Immature natural killer cell (primary cell): Measurements from ENCODE around the gene AREL1. TPM values are rescaled to one million over a fixed set of nuclear protein-coding genes. Genes with fewer than 3 reads are reported as not detected.

Experiments used
- DNase-seq, 3 donors: peaks; one replicate each; pipeline ENCODE4 v3.0.0; 2022; ENCODE audit warnings: mixed read lengths in 1 of 3
- H3K27ac Mint-ChIP-seq, 6 donors: one replicate each; pipeline ENCODE4 v1.8.0; 2020; ENCODE audit warnings: mixed read lengths in 6 of 6, mild to moderate bottlenecking in 5 of 6, inconsistent platforms in 4 of 6, moderate library complexity in 3 of 6
- H3K27me3 Mint-ChIP-seq, 3 donors: one replicate each; pipeline ENCODE4 v1.8.0; 2020 to 2021; ENCODE audit warnings: low read depth in 3 of 3, mild to moderate bottlenecking in 3 of 3, mixed read lengths in 3 of 3, moderate library complexity in 3 of 3, inconsistent platforms in 1 of 3
- H3K36me3 Mint-ChIP-seq, 3 donors: one replicate each; pipeline ENCODE4 v1.8.0; 2020; ENCODE audit warnings: mixed read lengths in 3 of 3, inconsistent platforms in 2 of 3, mild to moderate bottlenecking in 2 of 3
- H3K4me1 Mint-ChIP-seq, 2 donors: one replicate each; pipeline ENCODE4 v1.8.0; 2020; ENCODE audit warnings: inconsistent platforms in 2 of 2, mild to moderate bottlenecking in 2 of 2, mixed read lengths in 2 of 2, moderate library complexity in 1 of 2
- H3K4me3 Mint-ChIP-seq, 5 donors: one replicate each; pipeline ENCODE4 v1.8.0; 2020; ENCODE audit warnings: mild to moderate bottlenecking in 5 of 5, mixed read lengths in 5 of 5, inconsistent platforms in 3 of 5, moderate library complexity in 3 of 5
- H3K9me3 Mint-ChIP-seq, 6 donors: one replicate each; pipeline ENCODE4 v1.8.0; 2020; ENCODE audit warnings: mild to moderate bottlenecking in 6 of 6, mixed read lengths in 6 of 6, inconsistent platforms in 4 of 6, moderate library complexity in 3 of 6
- polyA plus RNA-seq, 3 donors: library from polyadenylated mRNA; unstranded; fragments of 300-500 nt; fragmentation: Illumina TruSeq; gene quantifications; one replicate each; pipeline ENCODE4 v1.2.3, GENCODE V29; 2021

AREL1 gene
- polyA plus RNA-seq, 3 donors from 2014 or later, result 11.9 to 30.6 (median 14.0) TPM

DNA sequence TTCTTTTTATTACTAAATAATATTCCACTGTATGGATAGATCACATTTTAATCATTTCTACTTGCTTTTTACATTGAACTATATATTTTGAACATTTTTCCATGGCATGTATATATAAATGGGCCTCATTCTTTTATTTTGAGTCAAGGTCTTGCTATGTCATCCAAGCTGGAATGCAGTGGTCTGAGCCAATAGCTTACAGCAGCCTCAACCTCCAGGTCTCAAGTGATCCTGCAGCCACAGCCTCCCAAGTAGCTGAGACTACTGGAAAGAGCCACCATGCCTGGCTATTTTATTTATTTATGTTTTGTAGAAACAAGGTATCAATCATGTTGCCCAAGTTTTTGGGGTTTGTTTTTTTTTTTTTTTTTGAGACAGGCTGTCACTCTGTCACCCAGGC, 7.6 kb upstream of the AREL1 start:
- Mint-ChIP-seq H3K4me1 (peaks cover 3 to 4% of the 10 kb centered on the region in 2 donors), H3K9me3 (no peaks in the 10 kb centered on the region), H3K27ac (no peak overlapping the region), H3K36me3 (peaks cover 21 to 37% (median 27%) of the 10 kb centered on the region in 3 donors), H3K4me3 (no peak overlapping the region), H3K27me3 (peaks cover 0 to 3% (median 0%) of the 10 kb centered on the region in 3 donors)
- DNase-seq, result no peak

DNA sequence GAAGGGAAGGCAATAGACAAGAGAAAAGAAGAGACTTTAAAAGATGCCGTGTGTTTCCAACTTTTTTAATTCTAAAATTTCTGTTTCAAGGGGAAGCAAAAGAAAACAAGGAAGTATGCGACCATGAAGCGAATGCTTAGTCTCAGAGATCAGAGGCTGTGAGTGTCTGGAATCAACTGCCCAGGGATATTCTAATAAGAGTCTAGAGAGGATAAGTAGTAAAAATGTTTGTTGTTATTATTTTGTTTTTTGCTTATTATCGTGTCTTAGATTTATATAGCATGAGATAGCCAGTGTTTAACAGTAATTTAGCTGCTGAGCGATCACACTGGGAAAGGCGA, 485 bp upstream of the AREL1 start:
- DNase-seq, result no peak
- H3K27me3 Mint-ChIP-seq, result peaks cover 0 to 5% (median 3%) of the 10 kb centered on the region in 3 donors
- H3K4me3 Mint-ChIP-seq, result peak overlapping the region; percentile 91 to 100 (median 95)
- H3K4me1 Mint-ChIP-seq, result peaks cover 47 to 57% of the 10 kb centered on the region in 2 donors
- no peaks in the 10 kb centered on the region for H3K9me3 Mint-ChIP-seq
- H3K36me3 Mint-ChIP-seq, result peaks cover 7 to 18% (median 18%) of the 10 kb centered on the region in 3 donors
- peak overlapping the region; percentile 96 to 99 (median 98) for H3K27ac Mint-ChIP-seq

- DNase-seq, result no peak
- peak overlapping the region; percentile 68 to 100 (median 95) for H3K4me3 Mint-ChIP-seq
- H3K4me1 Mint-ChIP-seq, result peaks cover 53 to 62% of the 10 kb centered on the region in 2 donors
- peaks cover 4 to 12% (median 11%) of the 10 kb centered on the region in 3 donors for H3K36me3 Mint-ChIP-seq
- peak overlapping the region in 5 of 6 donors; percentile 23 to 98 (median 52) for H3K27ac Mint-ChIP-seq
- peaks cover 0 to 5% (median 3%) of the 10 kb centered on the region in 3 donors for H3K27me3 Mint-ChIP-seq
- no peaks in the 10 kb centered on the region for H3K9me3 Mint-ChIP-seq
Measured at GRCh38 chr14:74711651-74712050, 1.2 kb downstream of the AREL1 start.

GRCh38 chr14:74710480-74710879, 2.4 kb downstream of the AREL1 start:
- peak overlapping the region in 4 of 5 donors; percentile 24 to 49 (median 42) for H3K4me3 Mint-ChIP-seq
- peaks cover 0 to 5% (median 3%) of the 10 kb centered on the region in 3 donors for H3K27me3 Mint-ChIP-seq
- peak overlapping the region in 2 of 6 donors; percentile 47 to 63 for H3K27ac Mint-ChIP-seq
- no peaks in the 10 kb centered on the region for H3K9me3 Mint-ChIP-seq
- peaks cover 0 to 3% (median 2%) of the 10 kb centered on the region in 3 donors for H3K36me3 Mint-ChIP-seq
- H3K4me1 Mint-ChIP-seq, result peaks cover 56 to 69% of the 10 kb centered on the region in 2 donors
- DNase-seq, result no peak

GRCh38 chr14:74705613-74706500, 7.0 kb downstream of the AREL1 start:
- Mint-ChIP-seq H3K27me3 (no peaks in the 10 kb centered on the region), H3K4me1 (peaks cover 54 to 73% of the 10 kb centered on the region in 2 donors), H3K9me3 (no peaks in the 10 kb centered on the region), H3K36me3 (peaks cover 3 to 6% (median 4%) of the 10 kb centered on the region in 3 donors), H3K4me3 (no peak overlapping the region), H3K27ac (peak overlapping the region in 1 of 6 donors; percentile 15)
- DNase-seq, result no peak

- Mint-ChIP-seq H3K9me3 (no peaks in the 10 kb centered on the region), H3K27me3 (no peaks in the 10 kb centered on the region), H3K36me3 (peaks cover 5 to 6% (median 5%) of the 10 kb centered on the region in 3 donors), H3K4me1 (peaks cover 51 to 74% of the 10 kb centered on the region in 2 donors), H3K4me3 (no peak overlapping the region), H3K27ac (no peak overlapping the region)
- no peak for DNase-seq
Measured at GRCh38 chr14:74704656-74705055, 8.2 kb downstream of the AREL1 start.

- no peak for DNase-seq
- Mint-ChIP-seq H3K9me3 (no peaks in the 10 kb centered on the region), H3K4me3 (no peak overlapping the region), H3K36me3 (peaks cover 5 to 9% (median 6%) of the 10 kb centered on the region in 3 donors), H3K4me1 (peaks cover 48 to 73% of the 10 kb centered on the region in 2 donors), H3K27ac (peak overlapping the region in 1 of 6 donors; percentile 35), H3K27me3 (peaks cover 0 to 1% (median 0%) of the 10 kb centered on the region in 3 donors)
Measured at GRCh38 chr14:74703043-74703442, 9.8 kb downstream of the AREL1 start.

DNA sequence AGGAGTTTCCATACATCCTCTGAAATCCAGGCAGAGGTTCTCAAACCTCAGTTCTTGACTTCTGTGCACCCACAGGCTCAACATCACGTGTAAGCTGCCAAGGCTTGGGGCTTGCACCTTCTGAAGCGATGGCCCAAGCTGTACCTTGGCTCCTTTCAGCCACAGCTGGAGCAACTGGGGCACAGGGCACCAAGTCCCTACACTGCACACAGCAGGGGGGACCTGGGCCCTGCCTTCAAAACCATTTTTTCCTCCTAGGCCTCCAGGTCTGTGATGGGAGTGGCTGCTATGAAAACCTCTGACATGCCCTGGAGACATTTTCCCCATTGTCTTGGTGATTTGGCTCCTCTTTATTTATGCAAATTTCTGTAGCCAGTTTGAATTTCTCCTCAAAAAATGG, 10.6 kb downstream of the AREL1 start:
- no peak for DNase-seq
- Mint-ChIP-seq H3K4me1 (peaks cover 51 to 77% of the 10 kb centered on the region in 2 donors), H3K4me3 (no peak overlapping the region), H3K36me3 (peaks cover 5 to 13% (median 6%) of the 10 kb centered on the region in 3 donors), H3K27me3 (peaks cover 0 to 1% (median 0%) of the 10 kb centered on the region in 3 donors), H3K27ac (no peak overlapping the region), H3K9me3 (no peaks in the 10 kb centered on the region)

DNA sequence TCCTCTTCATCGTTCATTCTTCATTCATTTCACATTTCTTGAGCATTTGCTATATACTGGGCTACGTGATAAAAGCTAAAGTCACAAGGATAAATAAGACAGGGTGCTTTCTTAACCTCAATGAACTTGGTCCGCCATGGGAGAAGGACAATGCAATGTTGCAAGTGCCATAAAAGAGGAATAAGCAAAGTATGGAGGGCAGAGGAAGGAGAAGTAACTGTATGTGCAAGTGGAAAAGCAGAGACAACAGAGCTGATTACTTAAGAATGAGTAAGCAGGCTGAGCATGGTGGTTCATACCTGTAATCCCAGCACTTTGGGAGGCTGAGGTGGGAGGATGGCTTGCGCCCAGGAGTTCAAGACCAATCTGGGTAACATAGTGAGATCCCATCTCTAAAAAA, 14.4 kb downstream of the AREL1 start:
- Mint-ChIP-seq H3K4me1 (peaks cover 39 to 70% of the 10 kb centered on the region in 2 donors), H3K4me3 (no peak overlapping the region), H3K27me3 (peaks cover 0 to 1% (median 0%) of the 10 kb centered on the region in 3 donors), H3K27ac (peak overlapping the region in 3 of 6 donors; percentile 15 to 78 (median 32)), H3K9me3 (no peaks in the 10 kb centered on the region), H3K36me3 (peaks cover 5 to 13% (median 6%) of the 10 kb centered on the region in 3 donors)
- no peak for DNase-seq

DNA sequence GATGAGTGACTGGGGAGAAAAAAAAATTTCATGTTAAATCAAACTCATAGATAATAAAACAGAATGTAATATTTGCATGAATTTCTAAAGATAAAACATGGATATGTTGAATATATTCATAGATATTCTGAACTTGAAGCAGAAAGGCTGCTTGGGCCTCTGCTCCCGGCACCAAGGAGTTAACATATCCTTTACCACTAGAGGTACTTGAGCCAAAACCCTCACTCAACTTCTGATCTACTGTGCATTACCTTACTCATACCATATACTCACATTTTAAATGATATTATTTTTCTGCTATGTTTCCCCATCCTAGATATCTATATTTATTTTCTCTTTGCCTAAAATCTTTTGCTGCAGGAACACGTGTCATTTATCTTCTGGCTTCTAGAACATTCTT, 14.9 kb downstream of the AREL1 start:
- Mint-ChIP-seq H3K9me3 (no peaks in the 10 kb centered on the region), H3K36me3 (peaks cover 5 to 13% (median 5%) of the 10 kb centered on the region in 3 donors), H3K4me3 (no peak overlapping the region), H3K27me3 (peaks cover 0 to 1% (median 0%) of the 10 kb centered on the region in 3 donors), H3K27ac (peak overlapping the region in 1 of 6 donors; percentile 15), H3K4me1 (peaks cover 38 to 73% of the 10 kb centered on the region in 2 donors)
- no peak for DNase-seq

GRCh38 chr14:74697543-74697942, 15.3 kb downstream of the AREL1 start:
- H3K36me3 Mint-ChIP-seq, result peaks cover under 1 to 13% (median 5%) of the 10 kb centered on the region in 3 donors
- H3K27ac Mint-ChIP-seq, result no peak overlapping the region
- H3K4me1 Mint-ChIP-seq, result peaks cover 34 to 69% of the 10 kb centered on the region in 2 donors
- no peak overlapping the region for H3K4me3 Mint-ChIP-seq
- peaks cover 0 to 1% (median 0%) of the 10 kb centered on the region in 3 donors for H3K27me3 Mint-ChIP-seq
- H3K9me3 Mint-ChIP-seq, result no peaks in the 10 kb centered on the region
- DNase-seq, result no peak

- H3K27ac Mint-ChIP-seq, result no peak overlapping the region
- no peak for DNase-seq
- peaks cover 34 to 68% of the 10 kb centered on the region in 2 donors for H3K4me1 Mint-ChIP-seq
- no peaks in the 10 kb centered on the region for H3K9me3 Mint-ChIP-seq
- H3K4me3 Mint-ChIP-seq, result no peak overlapping the region
- H3K36me3 Mint-ChIP-seq, result peaks cover 0 to 15% (median 5%) of the 10 kb centered on the region in 3 donors
- peaks cover 0 to 1% (median 0%) of the 10 kb centered on the region in 3 donors for H3K27me3 Mint-ChIP-seq
Measured at GRCh38 chr14:74697011-74697410, 15.9 kb downstream of the AREL1 start.

DNA sequence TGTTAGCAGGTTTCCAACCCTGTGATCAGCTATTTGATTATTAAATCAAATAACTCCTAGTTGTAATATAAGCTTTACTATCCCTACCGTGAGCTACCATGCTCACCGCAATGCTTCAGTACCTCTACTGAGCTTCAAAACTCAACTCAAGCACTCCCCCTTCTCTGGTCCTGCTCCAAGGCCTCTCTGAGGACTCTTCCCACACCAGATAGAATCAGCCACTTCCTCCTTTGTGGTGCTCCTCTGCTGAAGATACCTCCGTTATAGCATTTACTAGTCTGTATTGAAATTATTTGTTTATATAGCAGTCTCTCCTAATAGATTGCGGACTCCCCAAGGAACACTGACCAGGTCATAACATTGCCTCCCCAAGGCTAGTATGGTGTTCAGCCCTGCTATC, 17.5 kb downstream of the AREL1 start:
- Mint-ChIP-seq H3K4me3 (no peak overlapping the region), H3K9me3 (no peaks in the 10 kb centered on the region), H3K36me3 (peaks cover 5 to 22% (median 9%) of the 10 kb centered on the region in 3 donors), H3K27ac (peak overlapping the region in 2 of 6 donors; percentile 18 to 60), H3K4me1 (peaks cover 25 to 54% of the 10 kb centered on the region in 2 donors), H3K27me3 (peaks cover 0 to 1% (median 0%) of the 10 kb centered on the region in 3 donors)
- no peak for DNase-seq

DNA sequence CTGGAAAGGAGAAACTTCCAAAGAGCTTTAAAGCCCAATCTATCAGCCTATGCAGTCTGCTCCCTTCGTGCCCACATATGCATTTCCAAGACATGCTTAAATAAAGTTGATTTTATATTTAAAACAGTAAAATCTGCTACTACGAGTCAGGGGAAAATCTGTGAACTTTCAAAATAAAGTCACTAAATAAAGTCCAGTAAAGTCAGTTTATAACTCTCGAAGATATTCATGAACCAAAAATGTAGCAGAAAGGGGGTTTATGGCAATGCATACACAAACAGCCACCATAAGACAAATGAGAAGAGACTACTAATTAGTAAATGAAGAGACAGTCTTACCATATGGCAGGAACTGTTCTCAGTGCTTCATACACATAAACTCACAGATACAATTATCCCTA, 19.7 kb downstream of the AREL1 start:
- no peak overlapping the region for H3K27ac Mint-ChIP-seq
- DNase-seq, result no peak
- no peaks in the 10 kb centered on the region for H3K27me3 Mint-ChIP-seq
- no peak overlapping the region for H3K4me3 Mint-ChIP-seq
- H3K36me3 Mint-ChIP-seq, result peaks cover 12 to 32% (median 22%) of the 10 kb centered on the region in 3 donors
- H3K4me1 Mint-ChIP-seq, result peaks cover 13 to 33% of the 10 kb centered on the region in 2 donors
- no peaks in the 10 kb centered on the region for H3K9me3 Mint-ChIP-seq
